HG03354 (cell line): ENCODE data around the gene CSRNP3.

Experiments used
- ATAC-seq: cut with Tn5 transposase; IDR thresholded peaks from one replicate; pipeline ENCODE4 v1.9.1; 2021; ENCODE audit warnings: mild to moderate bottlenecking; ENCODE audit not compliant: unreplicated experiment, poor library complexity, severe bottlenecking

CSRNP3 gene

DNA sequence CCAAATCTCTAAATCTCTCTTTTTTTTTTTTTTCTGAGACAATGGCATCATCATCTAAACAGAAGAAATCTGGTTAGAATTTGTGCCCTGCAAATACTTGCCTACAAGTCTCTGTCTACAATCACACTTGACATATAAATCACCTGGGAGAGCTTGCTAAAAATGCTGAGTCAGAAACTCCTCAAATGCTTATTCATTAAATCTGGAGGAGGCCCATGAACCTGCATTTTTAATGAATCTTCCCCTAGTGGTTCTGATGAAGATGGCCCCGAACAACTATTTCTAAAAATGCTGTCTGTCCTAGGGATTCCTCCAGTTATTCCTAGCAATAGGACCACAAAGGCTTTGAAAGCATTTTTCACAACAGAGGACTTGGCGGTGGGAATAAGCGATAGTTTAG lies 1.6 kb upstream of the CSRNP3 start:
- ATAC-seq: no peak

- no peak for ATAC-seq
Measured at GRCh38 chr2:165470361-165470760, 863 bp downstream of the CSRNP3 start.

- no peak for ATAC-seq
Measured at GRCh38 chr2:165471349-165471950, 2.0 kb downstream of the CSRNP3 start.

GRCh38 chr2:165472922-165473321 lies 3.4 kb downstream of the CSRNP3 start:
- no peak for ATAC-seq

GRCh38 chr2:165474619-165475276 lies 5.2 kb downstream of the CSRNP3 start:
- ATAC-seq: no peak

- no peak for ATAC-seq
Measured at GRCh38 chr2:165475277-165476004, 5.9 kb downstream of the CSRNP3 start.

- no peak for ATAC-seq
Measured at GRCh38 chr2:165479856-165480255, 10.4 kb downstream of the CSRNP3 start.

DNA sequence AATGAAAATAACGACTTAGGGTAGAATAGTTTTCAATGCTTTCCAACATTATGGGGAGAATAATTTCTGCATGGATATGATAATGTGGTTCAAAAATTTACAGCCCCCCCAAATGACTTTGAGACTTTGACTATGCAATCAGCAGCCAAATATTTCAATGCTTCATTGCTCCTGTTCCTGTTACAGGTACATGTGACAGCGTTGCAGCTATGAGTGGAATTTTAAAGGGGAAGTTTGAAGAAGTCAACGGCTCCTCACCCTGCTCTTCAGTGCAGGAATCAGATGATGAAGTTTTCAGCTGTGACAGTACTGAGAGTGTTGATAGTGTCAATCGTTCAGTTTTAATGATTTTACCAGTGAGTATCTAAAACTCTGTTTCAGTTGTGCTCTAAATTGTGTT lies 25.1 kb downstream of the CSRNP3 start:
- no peak for ATAC-seq

DNA sequence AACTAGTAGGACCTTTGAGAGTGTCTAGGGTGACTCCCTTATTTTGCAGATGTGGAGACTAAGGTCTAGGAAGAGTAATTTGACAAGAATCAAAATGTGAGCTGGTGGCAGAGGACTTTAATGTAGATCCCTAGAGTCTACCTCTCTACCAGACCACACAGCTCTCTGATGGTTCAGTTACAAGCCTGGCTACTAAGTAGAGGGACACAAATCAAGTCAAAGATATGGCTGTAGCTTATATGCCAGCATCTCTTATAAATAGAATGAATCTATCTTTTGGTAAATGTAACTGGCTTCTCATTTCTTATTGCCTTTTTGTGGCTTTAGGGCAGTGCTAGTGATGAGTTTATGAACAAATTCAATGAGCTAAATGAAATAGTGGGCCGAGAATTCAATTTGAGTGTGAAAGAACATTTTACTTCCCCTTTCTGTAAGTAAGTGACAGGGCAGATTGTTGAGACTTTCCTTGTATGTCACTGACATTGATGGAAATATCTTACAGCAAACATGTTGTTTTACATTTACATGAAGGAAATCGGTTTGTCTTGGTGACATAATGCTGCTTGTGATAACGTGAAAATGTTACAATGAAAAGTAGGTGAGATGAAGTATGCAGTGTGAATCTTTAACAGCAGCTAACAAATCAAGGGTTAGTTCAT lies 28.3 kb downstream of the CSRNP3 start:
- ATAC-seq: no peak

GRCh38 chr2:165499131-165499530 lies 29.6 kb downstream of the CSRNP3 start:
- no peak for ATAC-seq

DNA sequence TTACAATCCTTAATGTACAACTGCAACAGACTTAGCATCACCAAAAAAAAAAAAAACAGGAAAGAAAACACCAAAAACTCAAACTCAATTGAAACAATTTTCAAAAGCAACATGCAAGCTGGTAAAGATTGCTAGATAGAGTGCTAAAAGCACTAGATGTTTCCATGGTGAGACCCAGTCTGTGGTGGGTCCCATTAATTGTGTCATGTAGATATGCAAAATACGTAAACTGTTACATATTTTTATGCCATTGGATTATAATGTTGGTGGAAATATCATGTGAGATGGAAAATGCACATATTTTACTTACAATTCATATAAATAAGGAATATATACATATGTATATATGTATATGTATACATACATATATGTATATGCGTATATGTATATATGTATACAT lies 30.5 kb downstream of the CSRNP3 start:
- ATAC-seq: no peak

GRCh38 chr2:165500816-165501215 lies 31.3 kb downstream of the CSRNP3 start:
- ATAC-seq: no peak

- no peak for ATAC-seq
Measured at GRCh38 chr2:165505514-165505913, 36.0 kb downstream of the CSRNP3 start.

- ATAC-seq: no peak
Measured at GRCh38 chr2:165508927-165509326, 39.4 kb downstream of the CSRNP3 start.

GRCh38 chr2:165513479-165513878 lies 44.0 kb downstream of the CSRNP3 start:
- ATAC-seq: no peak

DNA sequence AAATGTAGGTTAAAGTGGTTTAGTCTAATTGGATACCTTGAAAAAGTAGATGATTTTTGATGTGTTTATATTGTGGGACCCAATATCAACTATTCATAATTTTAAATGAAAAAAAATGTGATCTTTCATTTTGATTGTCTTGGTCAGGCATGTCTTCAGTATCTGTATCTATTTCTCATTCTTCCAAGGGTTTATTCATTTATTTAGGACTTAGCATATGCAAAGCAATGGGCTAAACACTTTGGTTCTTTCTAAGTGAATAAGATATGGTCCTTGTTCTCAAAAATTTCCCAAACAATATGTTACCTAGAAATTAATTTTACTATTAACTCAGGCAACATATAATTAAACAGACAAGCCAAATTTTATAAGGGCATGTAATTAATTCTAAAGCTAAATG lies 49.1 kb downstream of the CSRNP3 start:
- ATAC-seq: no peak

DNA sequence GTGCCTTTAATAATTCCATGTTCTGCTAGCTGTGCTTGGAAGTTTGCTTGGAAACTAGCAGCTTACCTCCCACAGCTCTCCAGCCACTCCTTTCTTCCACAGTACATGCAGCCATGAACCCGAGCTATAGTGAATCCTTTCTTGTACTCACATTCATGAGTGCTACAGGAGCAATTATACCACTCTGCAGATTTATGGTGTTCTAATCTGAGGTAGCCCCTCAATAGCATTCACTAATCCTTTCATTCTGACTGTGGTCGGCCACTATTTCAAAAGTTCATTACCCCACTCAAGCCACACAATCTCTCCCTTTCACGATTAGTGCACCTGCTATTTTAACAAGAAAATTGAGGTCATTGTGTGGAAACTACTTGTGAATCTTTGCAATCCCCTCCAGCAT lies 53.2 kb downstream of the CSRNP3 start:
- no peak for ATAC-seq

GRCh38 chr2:165524720-165525119 lies 55.2 kb downstream of the CSRNP3 start:
- ATAC-seq: no peak

DNA sequence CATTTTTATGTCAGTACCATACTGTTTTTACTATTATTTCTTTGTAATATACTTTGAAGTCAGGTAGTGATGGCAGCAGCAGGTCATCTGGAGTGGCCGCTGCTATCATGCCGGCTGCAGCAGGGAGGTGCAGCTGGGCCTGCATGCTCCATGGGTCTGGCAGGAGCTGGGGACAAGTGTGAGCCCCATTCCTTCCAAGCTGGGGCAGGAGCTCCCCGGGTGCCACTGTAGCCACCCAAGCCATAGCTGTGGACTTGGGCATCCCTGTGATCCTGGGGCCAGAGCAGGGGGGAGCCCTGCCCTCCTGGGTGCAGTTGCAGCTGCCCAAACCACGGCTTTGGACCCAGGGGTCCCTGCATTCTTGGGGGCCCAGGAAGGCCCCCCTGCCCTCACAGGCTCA lies 59.2 kb downstream of the CSRNP3 start:
- no peak for ATAC-seq

DNA sequence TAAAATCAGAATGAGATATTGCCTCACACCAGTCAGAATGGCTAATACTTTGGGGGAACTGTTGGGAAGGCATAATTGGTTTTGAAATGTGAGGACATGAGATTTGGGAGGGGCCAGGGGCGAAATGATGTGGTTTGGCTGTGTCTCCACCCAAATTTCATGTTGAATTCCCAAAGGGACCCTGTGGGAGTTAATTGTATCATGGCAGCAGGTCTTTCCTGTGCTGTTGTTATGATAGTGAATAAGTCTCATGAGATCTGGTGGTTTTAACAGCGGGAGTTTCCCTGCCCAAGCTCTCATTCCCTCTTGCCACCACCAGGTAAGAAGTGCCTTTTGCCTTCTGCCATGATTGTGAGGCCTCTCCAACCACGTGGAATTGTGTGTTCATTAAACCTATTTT lies 59.6 kb downstream of the CSRNP3 start:
- no peak for ATAC-seq

DNA sequence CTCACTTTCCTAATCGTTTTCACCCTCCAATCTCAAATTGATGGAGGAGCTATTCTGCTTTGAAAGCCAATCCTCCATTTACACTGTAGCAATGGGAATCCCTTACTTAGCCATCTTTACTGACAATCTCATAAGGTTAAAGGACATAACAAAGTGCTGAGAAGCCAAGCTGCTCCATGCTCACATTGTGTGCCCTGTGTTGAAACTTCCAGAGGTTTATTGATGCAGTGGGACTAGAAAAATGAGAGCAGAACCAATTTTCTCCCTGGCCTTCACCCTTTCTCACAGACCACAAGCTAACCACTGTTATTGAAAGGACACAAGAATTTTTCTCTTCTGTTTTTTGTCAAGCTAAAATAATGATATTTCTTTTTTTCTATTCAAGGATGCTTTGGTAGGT lies 63.8 kb downstream of the CSRNP3 start:
- no peak for ATAC-seq
